ENCODE measurements around the gene ZBTB38. TPM values are rescaled to one million over a fixed set of nuclear protein-coding genes. Genes with fewer than 3 reads are reported as not detected.

Gene ZBTB38
- total RNA-seq, 1 experiment from 2014 or later: 17.0 TPM

DNA sequence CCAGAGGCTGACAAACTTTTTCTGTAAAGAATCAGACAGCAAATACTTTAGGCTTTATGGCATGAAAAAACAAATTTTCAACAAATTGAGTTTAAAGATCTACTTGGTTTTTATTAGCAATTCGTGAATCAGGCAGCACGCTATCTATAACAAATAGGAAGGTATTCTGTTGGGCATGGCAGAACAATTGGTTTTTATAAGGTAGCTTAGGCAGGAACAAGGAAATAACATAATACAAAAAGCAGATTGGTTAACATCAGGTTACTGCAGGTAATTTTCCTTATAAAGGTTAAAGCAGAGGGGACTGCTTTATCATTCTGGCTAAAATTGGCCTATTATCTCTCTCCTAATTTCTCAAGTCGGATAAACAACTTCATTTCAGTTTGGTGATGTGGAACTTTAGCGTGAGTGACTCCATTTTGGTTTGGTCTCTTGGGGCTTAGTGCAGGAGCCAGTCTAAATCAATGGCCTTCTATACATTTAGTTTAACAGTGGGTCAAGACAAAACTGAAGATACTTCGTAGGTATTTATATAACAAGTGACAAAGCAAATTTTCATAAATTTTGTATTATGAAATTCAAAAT, 26.8 kb downstream of the ZBTB38 start:
- BruUV-seq (replicated peaks): no TSS peak
- TF ChIP-seq EZH2 (IDR thresholded peaks at IDR 0.05; ENCODE audit: low read length, unreplicated experiment) (no peak), EZH2phosphoT487 (IDR thresholded peaks at IDR 0.05; ENCODE audit: borderline replicate concordance, low read length) (no peak)
- TF ChIP-seq, protein P1, sequence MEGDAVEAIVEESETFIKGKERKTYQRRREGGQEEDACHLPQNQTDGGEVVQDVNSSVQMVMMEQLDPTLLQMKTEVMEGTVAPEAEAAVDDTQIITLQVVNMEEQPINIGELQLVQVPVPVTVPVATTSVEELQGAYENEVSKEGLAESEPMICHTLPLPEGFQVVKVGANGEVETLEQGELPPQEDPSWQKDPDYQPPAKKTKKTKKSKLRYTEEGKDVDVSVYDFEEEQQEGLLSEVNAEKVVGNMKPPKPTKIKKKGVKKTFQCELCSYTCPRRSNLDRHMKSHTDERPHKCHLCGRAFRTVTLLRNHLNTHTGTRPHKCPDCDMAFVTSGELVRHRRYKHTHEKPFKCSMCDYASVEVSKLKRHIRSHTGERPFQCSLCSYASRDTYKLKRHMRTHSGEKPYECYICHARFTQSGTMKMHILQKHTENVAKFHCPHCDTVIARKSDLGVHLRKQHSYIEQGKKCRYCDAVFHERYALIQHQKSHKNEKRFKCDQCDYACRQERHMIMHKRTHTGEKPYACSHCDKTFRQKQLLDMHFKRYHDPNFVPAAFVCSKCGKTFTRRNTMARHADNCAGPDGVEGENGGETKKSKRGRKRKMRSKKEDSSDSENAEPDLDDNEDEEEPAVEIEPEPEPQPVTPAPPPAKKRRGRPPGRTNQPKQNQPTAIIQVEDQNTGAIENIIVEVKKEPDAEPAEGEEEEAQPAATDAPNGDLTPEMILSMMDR (conservative IDR thresholded peaks at IDR 0.05; ENCODE audit: low read depth, low read length): no peak
- Histone ChIP-seq H2AFZ (ENCODE audit: low read length) (no peak overlapping the region), H4K20me1 (ENCODE audit: low read length) (no peaks in the 10 kb centered on the region), H3K27ac (ENCODE audit: low read length) (no peak overlapping the region), H3F3A (ENCODE audit: low read length, unreplicated experiment) (no peaks in the 10 kb centered on the region), H3K4me1 (ENCODE audit: insufficient read depth, low read length) (no peaks in the 10 kb centered on the region), H3K79me2 (ENCODE audit: low read length) (no peaks in the 10 kb centered on the region), H3K9me3 (ENCODE audit: low read length) (no peaks in the 10 kb centered on the region), H3K9ac (ENCODE audit: low read length) (no peak overlapping the region), H3K4me3 (ENCODE audit: low read length) (no peak overlapping the region), H3K9me2 (replicated peaks; ENCODE audit: low read length) (no peaks in the 10 kb centered on the region), H3K36me3 (ENCODE audit: low read depth, low read length) (peaks cover 19% of the 10 kb centered on the region), H3K27me3 (ENCODE audit: low read length) (no peaks in the 10 kb centered on the region), H3K4me2 (ENCODE audit: low read length) (no peak overlapping the region)
- no peak for DNase-seq
- intact Hi-C loops (cut with micrococcal nuclease): no loop called here
- POLR2A ChIA-PET (ENCODE audit: unreplicated experiment): no interaction called here
- CTCF ChIA-PET: no interaction called here
- ATAC-seq: no peak

DNA sequence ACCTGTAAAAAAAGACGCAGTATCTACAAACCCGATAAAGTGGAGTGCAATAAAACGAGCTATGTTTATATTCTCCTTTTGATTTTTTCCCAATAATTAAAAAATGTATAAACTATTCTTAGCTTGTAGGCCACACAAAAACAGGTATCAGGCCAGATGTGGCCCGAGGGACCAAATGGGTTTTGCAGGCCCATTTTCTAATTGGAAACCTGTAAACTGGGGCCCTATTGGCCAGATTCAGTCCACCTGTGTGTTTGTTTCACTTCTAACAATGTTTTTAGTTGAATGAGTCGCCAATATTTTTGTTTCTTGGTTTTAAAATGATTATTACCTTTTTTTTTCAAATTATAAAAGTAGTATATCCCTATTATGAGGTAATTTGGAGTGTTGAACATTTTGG, 29.7 kb downstream of the ZBTB38 start:
- Histone ChIP-seq H3F3A (ENCODE audit: low read length, unreplicated experiment) (no peaks in the 10 kb centered on the region), H3K79me2 (ENCODE audit: low read length) (no peaks in the 10 kb centered on the region), H3K4me2 (ENCODE audit: low read length) (no peak overlapping the region), H3K27ac (ENCODE audit: low read length) (no peak overlapping the region), H3K36me3 (ENCODE audit: low read depth, low read length) (peaks cover 19% of the 10 kb centered on the region), H2AFZ (ENCODE audit: low read length) (no peak overlapping the region), H3K9me3 (ENCODE audit: low read length) (no peaks in the 10 kb centered on the region), H3K9me2 (replicated peaks; ENCODE audit: low read length) (no peaks in the 10 kb centered on the region), H4K20me1 (ENCODE audit: low read length) (no peaks in the 10 kb centered on the region), H3K27me3 (ENCODE audit: low read length) (no peaks in the 10 kb centered on the region), H3K4me1 (ENCODE audit: insufficient read depth, low read length) (peaks cover 10% of the 10 kb centered on the region; the same call in 1 of the 2 replicates), H3K9ac (ENCODE audit: low read length) (no peak overlapping the region), H3K4me3 (ENCODE audit: low read length) (no peak overlapping the region)
- BruUV-seq (replicated peaks): no TSS peak
- intact Hi-C loops (cut with micrococcal nuclease): no loop called here
- POLR2A ChIA-PET (ENCODE audit: unreplicated experiment): no interaction called here
- no peak for ATAC-seq
- CTCF ChIA-PET: no interaction called here
- TF ChIP-seq EZH2phosphoT487 (IDR thresholded peaks at IDR 0.05; ENCODE audit: borderline replicate concordance, low read length): no peak
- no peak for TF ChIP-seq EZH2 (IDR thresholded peaks at IDR 0.05; ENCODE audit: low read length, unreplicated experiment)
- TF ChIP-seq, protein P1 (conservative IDR thresholded peaks at IDR 0.05; ENCODE audit: low read depth, low read length): no peak
- DNase-seq: no peak

DNA sequence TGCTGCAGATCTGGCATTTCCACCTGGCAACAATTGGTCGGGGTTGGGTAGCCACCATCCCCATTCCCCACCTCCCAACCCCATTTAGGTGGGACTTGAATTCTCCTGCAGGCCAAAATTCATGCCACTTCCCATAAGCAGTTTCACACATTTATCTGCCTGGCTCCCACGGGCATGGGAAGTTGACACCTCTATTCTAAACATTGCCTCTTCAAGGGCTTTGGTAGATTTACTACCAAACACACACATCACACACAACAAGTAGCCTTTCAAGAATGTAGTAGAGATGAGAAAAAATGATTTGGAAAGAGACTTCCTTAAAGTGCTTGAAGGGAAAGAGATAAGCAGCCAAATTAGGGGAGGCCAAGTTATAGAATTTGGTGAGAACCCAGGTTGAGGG, 30.9 kb downstream of the ZBTB38 start:
- DNase-seq: no peak
- no TSS peak for BruUV-seq (replicated peaks)

More for the DNA sequence above, 30.9 kb downstream of the ZBTB38 start:
- Histone ChIP-seq H3K9me3 (ENCODE audit: low read length) (no peaks in the 10 kb centered on the region), H3K36me3 (ENCODE audit: low read depth, low read length) (peaks cover 20% of the 10 kb centered on the region), H3K4me3 (ENCODE audit: low read length) (no peak overlapping the region), H3K9ac (ENCODE audit: low read length) (no peak overlapping the region), H3K4me2 (ENCODE audit: low read length) (no peak overlapping the region), H3K27ac (ENCODE audit: low read length) (no peak overlapping the region), H3K79me2 (ENCODE audit: low read length) (no peaks in the 10 kb centered on the region; the same call in 1 of the 2 replicates), H2AFZ (ENCODE audit: low read length) (no peak overlapping the region), H3K4me1 (ENCODE audit: insufficient read depth, low read length) (peaks cover 15% of the 10 kb centered on the region; the same call in 1 of the 2 replicates), H4K20me1 (ENCODE audit: low read length) (no peaks in the 10 kb centered on the region), H3K27me3 (ENCODE audit: low read length) (no peaks in the 10 kb centered on the region), H3K9me2 (replicated peaks; ENCODE audit: low read length) (no peaks in the 10 kb centered on the region), H3F3A (ENCODE audit: low read length, unreplicated experiment) (no peaks in the 10 kb centered on the region)
- no peak for ATAC-seq
- ChIA-PET POLR2A (ENCODE audit: unreplicated experiment) (no interaction called here), CTCF (no interaction called here)
- TF ChIP-seq EZH2phosphoT487 (IDR thresholded peaks at IDR 0.05; ENCODE audit: borderline replicate concordance, low read length) (no peak), EZH2 (IDR thresholded peaks at IDR 0.05; ENCODE audit: low read length, unreplicated experiment) (no peak)
- TF ChIP-seq, protein P1 (conservative IDR thresholded peaks at IDR 0.05; ENCODE audit: low read depth, low read length): no peak
- intact Hi-C loops (cut with micrococcal nuclease): no loop called here
